MM.1S (cell line): Measurements from ENCODE around the gene XYLT1.

ENCODE experiments used
- CTCF ChIP-seq: fragments of 300-600 bp; sonication (generic); IDR thresholded peaks from 2 replicates; pipeline ENCODE4 v1.5.1; 2016; ENCODE audit warnings: antibody characterized with exemption, low read length, mixed read lengths
- EZH2phosphoT487 ChIP-seq: fragments of 300-600 bp; sonication (generic); IDR thresholded peaks from 2 replicates; pipeline ENCODE4 v1.6.1; 2018; ENCODE audit warnings: antibody characterized with exemption, low read length

GRCh38 chr16:17162560-17162959 is 308.2 kb downstream of the XYLT1 start:
- no peak for TF ChIP-seq CTCF
- no peak for TF ChIP-seq EZH2phosphoT487
